ENCODE data around the gene GAL3ST1.
A peak's percentile ranks its signal among the peaks of the same experiment; 100 is the strongest.
"Not testable (repeated sequence)": the region's sequence is repeated elsewhere in the genome, so short reads cannot be mapped to it uniquely, and the experiment has no call there.

Gene GAL3ST1

GRCh38 chr22:30582051-30582450 lies 7.6 kb upstream of the GAL3ST1 start:
- H3K4me1 Mint-ChIP-seq (ENCODE audit: low read depth): peaks cover 2% of the 10 kb centered on the region
- no peaks in the 10 kb centered on the region for H3K27me3 Mint-ChIP-seq
- H3K9me3 Mint-ChIP-seq (ENCODE audit: low read depth): no peaks in the 10 kb centered on the region
- no peak overlapping the region for H3K4me3 Mint-ChIP-seq
- no peak overlapping the region for H3K27ac Mint-ChIP-seq
- H3K36me3 Mint-ChIP-seq: peaks cover 4% of the 10 kb centered on the region

GRCh38 chr22:30580896-30581295 lies 6.4 kb upstream of the GAL3ST1 start:
- H3K36me3 Mint-ChIP-seq: peaks cover 10% of the 10 kb centered on the region

GRCh38 chr22:30578481-30578880 lies 4.0 kb upstream of the GAL3ST1 start:
- Mint-ChIP-seq H3K27me3 (no peaks in the 10 kb centered on the region), H3K4me1 (ENCODE audit: low read depth) (peaks cover 10% of the 10 kb centered on the region), H3K36me3 (peaks cover 12% of the 10 kb centered on the region), H3K9me3 (ENCODE audit: low read depth) (no peaks in the 10 kb centered on the region), H3K27ac (no peak overlapping the region), H3K4me3 (no peak overlapping the region)

More at GRCh38 chr22:30580896-30581295, 6.4 kb upstream of the GAL3ST1 start:
- H3K4me3 Mint-ChIP-seq: no peak overlapping the region
- no peak overlapping the region for H3K27ac Mint-ChIP-seq
- H3K9me3 Mint-ChIP-seq (ENCODE audit: low read depth): no peaks in the 10 kb centered on the region
- peaks cover 6% of the 10 kb centered on the region for H3K4me1 Mint-ChIP-seq (ENCODE audit: low read depth)
- no peaks in the 10 kb centered on the region for H3K27me3 Mint-ChIP-seq

- peaks cover 12% of the 10 kb centered on the region for H3K36me3 Mint-ChIP-seq
- H3K27ac Mint-ChIP-seq: no peak overlapping the region
- H3K27me3 Mint-ChIP-seq: no peaks in the 10 kb centered on the region
- H3K4me1 Mint-ChIP-seq (ENCODE audit: low read depth): peaks cover 10% of the 10 kb centered on the region
- no peaks in the 10 kb centered on the region for H3K9me3 Mint-ChIP-seq (ENCODE audit: low read depth)
- H3K4me3 Mint-ChIP-seq: no peak overlapping the region
Measured at GRCh38 chr22:30575859-30576258, 1.4 kb upstream of the GAL3ST1 start.

DNA sequence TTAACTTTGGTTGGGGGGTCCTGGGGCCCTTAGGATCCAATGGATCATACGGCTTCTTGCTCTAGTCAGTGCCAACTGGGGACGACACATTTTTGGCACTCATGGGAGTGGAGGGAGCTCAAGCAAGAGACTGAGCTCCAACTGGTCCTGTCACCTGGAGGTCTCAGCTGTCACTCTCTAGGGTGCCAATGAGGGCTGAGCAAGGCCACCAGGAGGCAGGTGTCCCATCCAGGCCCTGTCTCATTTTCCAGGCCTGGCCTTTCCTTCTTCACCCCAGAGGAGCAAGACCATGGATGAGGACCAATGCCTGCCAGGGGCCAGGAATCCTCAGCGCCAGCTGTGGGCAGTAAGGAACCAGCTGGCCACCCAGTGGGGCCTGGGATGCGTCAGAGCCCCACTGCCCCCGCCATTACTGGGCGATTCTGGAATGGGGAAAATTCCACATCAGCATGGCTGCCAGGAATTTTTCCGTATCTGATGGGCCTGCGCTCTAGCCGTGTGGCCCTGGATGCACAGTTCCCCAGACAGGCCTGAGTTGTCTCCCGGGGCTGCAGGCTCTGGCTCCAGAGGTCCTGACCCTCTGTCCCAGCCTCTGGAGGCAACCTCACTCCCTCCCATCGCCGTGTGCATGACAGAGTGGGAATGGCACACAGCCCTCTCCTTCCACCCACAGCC lies 669 bp upstream of the GAL3ST1 start:
- no peak overlapping the region for H3K4me3 Mint-ChIP-seq
- H3K36me3 Mint-ChIP-seq: peaks cover 12% of the 10 kb centered on the region
- H3K27me3 Mint-ChIP-seq: no peaks in the 10 kb centered on the region
- peaks cover 10% of the 10 kb centered on the region for H3K4me1 Mint-ChIP-seq (ENCODE audit: low read depth)
- H3K27ac Mint-ChIP-seq: no peak overlapping the region
- no peaks in the 10 kb centered on the region for H3K9me3 Mint-ChIP-seq (ENCODE audit: low read depth)

- Mint-ChIP-seq H3K27ac (no peak overlapping the region), H3K36me3 (peaks cover 10% of the 10 kb centered on the region), H3K27me3 (no peaks in the 10 kb centered on the region), H3K9me3 (ENCODE audit: low read depth) (no peaks in the 10 kb centered on the region), H3K4me1 (ENCODE audit: low read depth) (peaks cover 9% of the 10 kb centered on the region), H3K4me3 (no peak overlapping the region)
Measured at GRCh38 chr22:30573594-30574094, 821 bp downstream of the GAL3ST1 start.

DNA sequence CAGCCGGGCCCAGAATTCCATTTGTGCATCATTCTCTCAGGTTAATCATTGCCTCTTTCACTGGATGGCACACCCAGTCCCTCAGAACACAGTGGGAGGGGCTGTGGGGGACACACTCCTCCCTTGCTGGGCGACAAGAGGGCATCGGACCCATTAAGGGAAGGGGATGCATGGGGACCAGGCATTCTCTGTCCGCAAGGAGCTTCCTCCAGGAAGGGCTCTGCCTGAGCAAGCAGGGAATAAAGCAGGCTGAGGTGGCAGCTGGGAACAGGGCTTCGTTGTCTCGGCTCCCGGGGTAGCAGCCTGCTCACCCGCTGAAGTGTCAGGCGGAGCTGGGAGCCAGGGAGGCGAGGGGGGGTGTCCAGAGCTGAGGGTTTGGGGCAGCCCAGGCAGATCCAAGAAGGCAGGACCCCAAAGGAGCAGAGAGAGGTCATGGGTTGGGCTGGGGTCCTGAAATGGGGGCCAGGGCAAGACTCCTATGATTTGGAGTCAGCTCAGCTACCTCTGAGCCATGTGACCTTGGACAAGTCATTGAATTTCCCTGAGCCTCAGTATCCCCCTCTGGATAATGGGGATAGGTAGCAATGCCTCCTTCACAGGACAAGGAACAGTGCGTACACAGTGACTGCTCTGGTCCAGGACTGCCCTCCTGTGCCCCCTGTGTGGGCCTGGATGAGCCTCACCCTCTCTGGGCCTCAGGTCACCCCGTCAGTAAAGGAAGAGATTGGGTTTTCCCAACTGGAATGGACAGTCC lies 1.4 kb downstream of the GAL3ST1 start:
- H3K4me1 Mint-ChIP-seq (ENCODE audit: low read depth): peaks cover 9% of the 10 kb centered on the region
- H3K27me3 Mint-ChIP-seq: no peaks in the 10 kb centered on the region
- H3K4me3 Mint-ChIP-seq: no peak overlapping the region
- H3K27ac Mint-ChIP-seq: no peak overlapping the region
- H3K36me3 Mint-ChIP-seq: peaks cover 10% of the 10 kb centered on the region
- H3K9me3 Mint-ChIP-seq (ENCODE audit: low read depth): no peaks in the 10 kb centered on the region

GRCh38 chr22:30572210-30572609 lies 2.3 kb downstream of the GAL3ST1 start:
- H3K4me3 Mint-ChIP-seq: no peak overlapping the region
- peak overlapping the region; percentile 28 for H3K27ac Mint-ChIP-seq
- peaks cover 9% of the 10 kb centered on the region for H3K4me1 Mint-ChIP-seq (ENCODE audit: low read depth)
- H3K9me3 Mint-ChIP-seq (ENCODE audit: low read depth): no peaks in the 10 kb centered on the region
- no peaks in the 10 kb centered on the region for H3K27me3 Mint-ChIP-seq
- H3K36me3 Mint-ChIP-seq: peaks cover 10% of the 10 kb centered on the region

DNA sequence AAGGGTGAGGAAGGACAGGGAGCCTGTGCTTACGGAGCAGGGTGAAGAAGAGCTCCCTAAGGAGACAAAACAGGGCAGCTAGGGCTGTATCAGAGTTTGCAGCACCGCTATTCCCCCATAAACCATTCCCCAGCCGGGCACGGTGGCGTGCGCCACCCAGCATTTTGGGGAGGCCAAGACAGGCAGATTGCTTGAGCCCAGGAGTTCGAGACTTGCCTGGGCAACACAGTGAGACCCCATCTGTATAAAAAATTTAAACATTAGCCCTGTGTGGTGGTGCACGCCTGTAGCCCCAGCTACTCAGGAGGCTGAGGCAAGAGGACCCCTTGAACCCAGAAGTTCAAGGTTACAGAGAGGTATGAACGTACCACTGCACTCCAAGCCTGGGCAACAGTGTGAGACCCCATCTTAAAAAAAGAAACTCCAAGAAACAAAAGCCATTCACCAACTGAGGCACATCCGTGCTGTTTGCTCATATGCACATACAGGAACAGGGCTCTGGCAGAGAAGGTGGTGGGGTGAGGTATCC lies 4.7 kb downstream of the GAL3ST1 start:
- no peaks in the 10 kb centered on the region for H3K9me3 Mint-ChIP-seq (ENCODE audit: low read depth)
- H3K4me1 Mint-ChIP-seq (ENCODE audit: low read depth): no peaks in the 10 kb centered on the region
- no peak overlapping the region for H3K4me3 Mint-ChIP-seq
- H3K27ac Mint-ChIP-seq: no peak overlapping the region
- H3K27me3 Mint-ChIP-seq: no peaks in the 10 kb centered on the region
- no peaks in the 10 kb centered on the region for H3K36me3 Mint-ChIP-seq

DNA sequence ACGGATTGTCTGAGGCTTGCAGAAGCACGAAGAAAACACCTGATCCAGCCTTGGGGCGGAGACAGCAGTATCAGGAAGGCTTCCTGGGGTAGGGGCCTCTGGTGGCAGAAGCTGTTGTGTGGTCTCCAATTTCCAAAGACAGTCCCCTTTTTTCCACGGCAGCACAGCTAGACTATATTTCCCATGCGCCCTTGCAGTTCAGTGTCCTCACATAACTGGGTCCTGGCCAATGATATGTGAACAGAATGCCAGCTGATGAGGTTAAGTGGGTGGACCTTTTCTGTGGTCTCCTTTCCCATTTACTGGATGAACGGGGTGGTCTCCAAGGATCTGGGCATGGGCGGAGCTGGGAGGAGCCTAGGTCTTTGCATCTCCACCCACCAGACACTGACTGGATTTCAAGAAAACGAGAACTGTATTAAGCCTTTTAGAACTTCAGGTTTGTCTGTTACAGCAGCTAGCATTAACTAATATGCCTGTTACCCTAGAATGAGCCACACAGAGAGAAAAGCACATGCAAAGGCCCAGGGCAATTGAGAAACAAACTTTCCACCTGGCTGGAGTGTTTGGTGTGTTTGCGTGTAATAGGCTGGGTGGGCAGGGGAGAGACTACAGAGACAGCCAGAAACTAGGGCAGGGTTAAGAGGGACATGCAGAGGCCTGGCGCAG lies 6.2 kb downstream of the GAL3ST1 start:
- Mint-ChIP-seq H3K9me3 (ENCODE audit: low read depth) (no peaks in the 10 kb centered on the region), H3K27ac (no peak overlapping the region), H3K4me3 (no peak overlapping the region), H3K36me3 (no peaks in the 10 kb centered on the region), H3K4me1 (ENCODE audit: low read depth) (no peaks in the 10 kb centered on the region), H3K27me3 (no peaks in the 10 kb centered on the region)

- H3K4me3 Mint-ChIP-seq; H3K27me3 Mint-ChIP-seq; H3K9me3 Mint-ChIP-seq (ENCODE audit: low read depth); H3K36me3 Mint-ChIP-seq; H3K4me1 Mint-ChIP-seq (ENCODE audit: low read depth); H3K27ac Mint-ChIP-seq: not testable (repeated sequence)
Measured at GRCh38 chr22:30567277-30567676, 7.2 kb downstream of the GAL3ST1 start.

- no peaks in the 10 kb centered on the region for H3K4me1 Mint-ChIP-seq (ENCODE audit: low read depth)
- H3K4me3 Mint-ChIP-seq: no peak overlapping the region
- H3K36me3 Mint-ChIP-seq: no peaks in the 10 kb centered on the region
- H3K9me3 Mint-ChIP-seq (ENCODE audit: low read depth): no peaks in the 10 kb centered on the region
- H3K27ac Mint-ChIP-seq: no peak overlapping the region
- H3K27me3 Mint-ChIP-seq: no peaks in the 10 kb centered on the region
Measured at GRCh38 chr22:30566125-30566524, 8.3 kb downstream of the GAL3ST1 start.

GRCh38 chr22:30565341-30565740 lies 9.1 kb downstream of the GAL3ST1 start:
- Mint-ChIP-seq H3K4me1 (ENCODE audit: low read depth) (no peaks in the 10 kb centered on the region), H3K4me3 (no peak overlapping the region), H3K27me3 (no peaks in the 10 kb centered on the region), H3K36me3 (no peaks in the 10 kb centered on the region), H3K27ac (no peak overlapping the region), H3K9me3 (ENCODE audit: low read depth) (no peaks in the 10 kb centered on the region)

DNA sequence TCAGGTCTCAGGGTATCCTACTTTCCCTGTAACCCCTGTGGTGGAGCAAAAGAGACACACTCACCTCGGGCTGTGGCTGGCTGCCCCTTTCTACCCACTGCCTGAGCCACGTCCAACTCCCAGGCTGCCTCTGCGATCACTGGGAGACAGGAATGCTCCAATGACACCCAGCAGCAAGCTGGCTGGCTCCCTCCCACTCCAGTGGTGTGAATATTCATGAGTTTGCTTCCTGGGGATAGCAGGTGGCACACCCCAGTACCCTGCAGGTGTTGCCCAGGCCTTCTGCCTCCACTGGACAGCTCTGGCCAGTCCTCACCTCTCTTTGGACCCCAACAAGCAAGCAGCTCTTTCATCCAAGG lies 9.7 kb downstream of the GAL3ST1 start:
- Mint-ChIP-seq H3K27ac (no peak overlapping the region), H3K27me3 (no peaks in the 10 kb centered on the region), H3K36me3 (no peaks in the 10 kb centered on the region), H3K4me3 (no peak overlapping the region), H3K9me3 (ENCODE audit: low read depth) (no peaks in the 10 kb centered on the region), H3K4me1 (ENCODE audit: low read depth) (no peaks in the 10 kb centered on the region)
